GM20431 (cell line): ENCODE measurements around the gene TNFAIP8L3.

ENCODE experiments used
- in situ Hi-C: fragments of 300-500 bp; cut with MseI, MboI; formaldehyde crosslinking; loops from one replicate; pipeline ENCODE4 v1.15.0; 2020; ENCODE audit warnings: low sequenced_read_pairs; ENCODE audit not compliant: unreplicated experiment

TNFAIP8L3 gene

GRCh38 chr15:51016615-51017014, 78.1 kb downstream of the TNFAIP8L3 start:
- in situ Hi-C loops, result no loop called here

- in situ Hi-C loops, result no loop called here
These were observed 83.5 kb downstream of the TNFAIP8L3 start for GRCh38 chr15:51011212-51011611.

GRCh38 chr15:51007131-51007666, 87.5 kb downstream of the TNFAIP8L3 start:
- in situ Hi-C loops, result no loop called here
